Sigmoid colon (tissue), 7 donors: ENCODE results near the gene SMOC2. TPM values are rescaled to one million over a fixed set of nuclear protein-coding genes. Genes with fewer than 3 reads are reported as not detected.
"Not testable (repeated sequence)": the region's sequence is repeated elsewhere in the genome, so short reads cannot be mapped to it uniquely, and the experiment has no call there.

Source experiments
- DNase-seq: peaks from one replicate; pipeline ENCODE4 v3.0.0-alpha.2; 2019
- H3K27ac ChIP-seq, 4 donors: fragments of 200-600 bp; sonication (generic); one replicate each; pipeline ENCODE4 v1.5.1; 2016 to 2019; ENCODE audit warnings: mild to moderate bottlenecking in 1 of 4
- H3K27me3 ChIP-seq, 3 donors: fragments of 200-600 bp; sonication (generic); one replicate each; pipeline ENCODE4 v1.5.1; 2019; ENCODE audit warnings: mild to moderate bottlenecking in 1 of 3
- H3K36me3 ChIP-seq, 4 donors: fragments of 200-600 bp; sonication (generic); one replicate each; pipeline ENCODE4 v1.5.1; 2016 to 2019
- H3K4me1 ChIP-seq, 4 donors: fragments of 200-600 bp; sonication (generic); one replicate each; pipeline ENCODE4 v1.5.1; 2017 to 2019
- H3K4me3 ChIP-seq, 4 donors: fragments of 200-600 bp; sonication (generic); one replicate each; pipeline ENCODE4 v1.5.1; 2017 to 2019; ENCODE audit warnings: mild to moderate bottlenecking in 2 of 4, moderate library complexity in 1 of 4
- H3K9me3 ChIP-seq, 4 donors: fragments of 200-600 bp in 3 of 4; sonication (generic) in 3 of 4; one replicate each; pipeline versions ENCODE4 v1.5.1 to v1.6.1; 2013 to 2019
- CTCF ChIP-seq, 4 experiments: fragments of 450-650 bp in 3 of 4; fragments of 200-600 bp in 1 of 4; IDR thresholded peaks; one replicate each; pipeline ENCODE4 v1.5.1; 2016 to 2019; ENCODE audit warnings: antibody characterized with exemption in 4 of 4, mild to moderate bottlenecking in 3 of 4, moderate library complexity in 2 of 4
- EP300 ChIP-seq, 4 donors: sonication (generic); formaldehyde crosslinking; IDR thresholded peaks; one replicate each; pipeline ENCODE4 v1.6.1; 2017; ENCODE audit warnings: antibody characterized with exemption in 4 of 4
- POLR2A ChIP-seq, 2 donors: fragments of 450-650 bp; IDR thresholded peaks; one replicate each; pipeline ENCODE4 v1.6.1; 2016; ENCODE audit warnings: antibody characterized with exemption in 2 of 2, mild to moderate bottlenecking in 2 of 2, moderate library complexity in 2 of 2
- POLR2AphosphoS5 ChIP-seq, 4 donors: sonication (generic); formaldehyde crosslinking; IDR thresholded peaks; one replicate each; pipeline ENCODE4 v1.6.1; 2017; ENCODE audit warnings: antibody characterized with exemption in 4 of 4
- WGBS, 2 donors: extraction: QIAGEN DNeasy Blood & Tissue Kit; methylation state at CpG; one replicate each; pipeline ENCODE4 v1.1.7; 2013; 5-methylcytosine and 5-hydroxymethylcytosine counted together
- intact Hi-C: fragments of 100-400 bp; cut with DNase I; formaldehyde crosslinking; loops from one replicate; pipeline ENCODE4 v1.15.1; 2023
- polyA plus RNA-seq, 3 donors: library from polyadenylated mRNA; stranded (reverse); fragments of 200-250 nt; gene quantifications; one replicate each; pipeline ENCODE4 v1.2.3, GENCODE V29; 2013
- total RNA-seq, 4 donors: library from RNA; depleted of rRNA; stranded (reverse); fragments of >200 nt; gene quantifications; one replicate each; pipeline ENCODE4 v1.1.0, GENCODE V29; 2016
- donor health status: healthy with polysubstance abuse.
- donor health status: Bipolar disorder and iron deficiency.
- donor health status: healthy.

The SMOC2 gene
- total and polyA plus RNA-seq, 7 donors: 4.2 to 130 (median 33.5) TPM

DNA sequence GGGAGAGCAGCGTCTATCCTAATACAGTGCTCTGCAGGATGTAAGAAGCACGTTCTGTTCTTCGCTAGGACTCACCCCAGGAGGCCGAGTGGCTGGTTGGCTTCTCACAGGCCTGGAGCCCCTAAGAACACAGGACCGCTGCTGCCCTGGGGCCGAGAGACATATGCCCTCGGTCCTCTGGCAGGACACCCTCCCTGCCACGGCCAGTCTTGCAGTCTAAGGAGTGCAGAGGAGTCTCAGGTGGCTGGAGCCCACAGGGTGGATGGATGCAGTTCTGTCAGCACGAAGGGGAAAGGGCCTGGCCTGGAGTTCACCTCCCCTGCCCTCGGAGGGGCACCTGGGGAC, 96.5 kb downstream of the SMOC2 start:
- H3K36me3 ChIP-seq: no peaks in the 10 kb centered on the region
- no peaks in the 10 kb centered on the region for H3K9me3 ChIP-seq
- H3K27ac ChIP-seq: peak overlapping the region in 3 of 4 donors; percentile 45 to 74 (median 71)
- no peak for DNase-seq
- 82 to 88% methylated on average over 10 of the region's 10 CpGs for WGBS, 2 donors
- no peak for TF ChIP-seq CTCF (IDR thresholded peaks at IDR 0.05)
- TF ChIP-seq POLR2A (IDR thresholded peaks at IDR 0.05): no peak
- no peak for TF ChIP-seq POLR2AphosphoS5 (IDR thresholded peaks at IDR 0.05)
- TF ChIP-seq EP300 (IDR thresholded peaks at IDR 0.05): no peak
- H3K4me1 ChIP-seq: peaks cover 0 to 37% (median 23%) of the 10 kb centered on the region in 4 donors
- intact Hi-C loops: no loop called here
- no peaks in the 10 kb centered on the region for H3K27me3 ChIP-seq
- H3K4me3 ChIP-seq: no peak overlapping the region

GRCh38 chr6:168538188-168538891, 97.4 kb downstream of the SMOC2 start:
- H3K4me3 ChIP-seq, intact Hi-C loops, DNase-seq, H3K27me3 ChIP-seq, H3K9me3 ChIP-seq, H3K36me3 ChIP-seq: not testable (repeated sequence)
- H3K27ac ChIP-seq: peak overlapping the region in 2 of 4 donors; percentile 71 to 74
- WGBS, 2 donors: 92 to 93% methylated on average over 14 of the region's 14 CpGs
- peaks cover 0 to 38% (median 23%) of the 10 kb centered on the region in 4 donors for H3K4me1 ChIP-seq

GRCh38 chr6:168538892-168539811, 98.2 kb downstream of the SMOC2 start:
- H3K4me1 ChIP-seq: peaks cover 0 to 38% (median 23%) of the 10 kb centered on the region in 4 donors
- H3K27me3 ChIP-seq: no peaks in the 10 kb centered on the region
- TF ChIP-seq EP300 (IDR thresholded peaks at IDR 0.05): no peak
- no peak for TF ChIP-seq POLR2AphosphoS5 (IDR thresholded peaks at IDR 0.05)
- TF ChIP-seq POLR2A (IDR thresholded peaks at IDR 0.05): no peak
- no peak for TF ChIP-seq CTCF (IDR thresholded peaks at IDR 0.05)
- 78 to 85% methylated on average over 21 of the region's 21 CpGs for WGBS, 2 donors
- intact Hi-C loops: no loop called here
- H3K4me3 ChIP-seq: no peak overlapping the region
- DNase-seq: no peak
- no peaks in the 10 kb centered on the region for H3K36me3 ChIP-seq
- H3K9me3 ChIP-seq: no peaks in the 10 kb centered on the region
- H3K27ac ChIP-seq: peak overlapping the region in 2 of 4 donors; percentile 3 to 15

DNA sequence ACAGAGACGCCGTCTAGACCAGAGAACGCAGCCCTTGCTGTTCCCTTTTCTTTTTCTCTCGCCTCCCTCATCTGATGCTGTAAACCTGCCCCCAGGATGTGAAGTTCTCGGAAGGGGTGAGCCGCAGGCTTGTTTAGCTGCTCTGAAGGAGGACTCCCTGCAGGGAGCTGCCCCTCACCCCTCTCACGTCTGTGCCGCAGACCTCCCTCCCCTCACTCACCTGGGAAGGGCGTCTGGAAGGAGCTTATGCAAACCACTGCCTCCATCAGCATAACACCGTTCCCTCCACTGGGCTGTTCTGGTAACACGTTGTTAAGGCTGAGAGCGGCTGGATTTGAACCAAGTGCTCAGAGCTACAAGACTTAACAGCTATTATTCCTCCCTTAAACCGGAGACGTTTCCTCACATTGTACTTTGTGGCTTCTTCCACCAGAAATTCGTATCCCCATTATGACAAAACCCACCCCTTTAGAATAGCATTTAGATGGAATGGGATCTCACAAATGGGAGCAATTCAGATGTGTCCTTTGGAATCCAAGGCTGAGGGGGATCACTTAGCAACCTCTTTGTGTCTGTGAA, 99.8 kb downstream of the SMOC2 start:
- Histone ChIP-seq H3K9me3 (no peaks in the 10 kb centered on the region), H3K4me1 (peaks cover 0 to 38% (median 23%) of the 10 kb centered on the region in 4 donors), H3K4me3 (no peak overlapping the region), H3K36me3 (no peaks in the 10 kb centered on the region), H3K27me3 (no peaks in the 10 kb centered on the region), H3K27ac (peak overlapping the region in 2 of 4 donors; percentile 42 to 79)
- no peak for TF ChIP-seq POLR2AphosphoS5 (IDR thresholded peaks at IDR 0.05)
- no peak for TF ChIP-seq CTCF (IDR thresholded peaks at IDR 0.05)
- no peak for TF ChIP-seq EP300 (IDR thresholded peaks at IDR 0.05)
- TF ChIP-seq POLR2A (IDR thresholded peaks at IDR 0.05): no peak
- no peak for DNase-seq
- intact Hi-C loops: loop anchor here (2.0 kb wide), 1 partner anchor 102 kb away; no protein-coding TSS in a partner anchor
- 64 to 76% methylated on average over 15 of the region's 15 CpGs for WGBS, 2 donors

- Histone ChIP-seq H3K36me3 (no peaks in the 10 kb centered on the region), H3K9me3 (no peaks in the 10 kb centered on the region), H3K4me3 (no peak overlapping the region), H3K27ac (peak overlapping the region in 2 of 4 donors; percentile 42 to 79), H3K27me3 (no peaks in the 10 kb centered on the region), H3K4me1 (peaks cover 0 to 36% (median 23%) of the 10 kb centered on the region in 4 donors)
- 80 to 85% methylated on average over 4 of the region's 4 CpGs for WGBS, 2 donors
- no peak for DNase-seq
- intact Hi-C loops: loop anchor here (2.0 kb wide), 1 partner anchor 103 kb away; no protein-coding TSS in a partner anchor
- TF ChIP-seq EP300 (IDR thresholded peaks at IDR 0.05) (no peak), CTCF (IDR thresholded peaks at IDR 0.05) (no peak), POLR2AphosphoS5 (IDR thresholded peaks at IDR 0.05) (no peak), POLR2A (IDR thresholded peaks at IDR 0.05) (no peak)
Observed at GRCh38 chr6:168541307-168541706, 100.3 kb downstream of the SMOC2 start.
